Endothelial cell of umbilical vein (primary cell): ENCODE data around the gene STEAP4. TPM values are rescaled to one million over a fixed set of nuclear protein-coding genes. Genes with fewer than 3 reads are reported as not detected.
"Not testable (repeated sequence)": the region's sequence is repeated elsewhere in the genome, so short reads cannot be mapped to it uniquely, and the experiment has no call there.

Experiments
- BruUV-seq: library from RNA; stranded (reverse); fragments of 400-500 nt; replicated peaks from 2 replicates; lab custom pipeline; 2021; lab: Mats Ljungman, UMichigan
- CTCF ChIA-PET: fragments of 300-600, 350-600 bp; sonication (Branson Sonifier 250); formaldehyde crosslinking; loops from one replicate; lab custom pipeline; 2021; ENCODE audit warnings: antibody characterized with exemption, inconsistent platforms; lab: Charles Lee
- POLR2A ChIA-PET: fragments of 300-600, 350-600 bp; sonication (Branson Sonifier 250); formaldehyde crosslinking; loops from one replicate; lab custom pipeline; 2021; ENCODE audit warnings: antibody characterized with exemption, inconsistent platforms; lab: Charles Lee
- DNase-seq: peaks from one replicate; pipeline ENCODE4 v3.0.0-alpha.2; 2011; ENCODE audit warnings: low read depth, low spot score
- FAIRE-seq: peaks from 2 replicates; lab custom pipeline; 2011; peaks lifted over from hg19 to GRCh38; lab: Jason Lieb, UNC
- H2AFZ ChIP-seq: 2 replicates; pipeline ENCODE4 v1.6.0; 2012; ENCODE audit warnings: low read depth, low read length, control low read depth, inconsistent platforms
- H3K27ac ChIP-seq: 2 replicates; pipeline ENCODE4 v1.5.1; 2011; ENCODE audit warnings: low read depth, mild to moderate bottlenecking, control low read depth, low read length, moderate library complexity; ENCODE audit not compliant: insufficient read depth
- H3K27me3 ChIP-seq, 2 experiments: 2 replicates each; pipeline versions ENCODE4 v1.6.0 to v1.6.1; 2011; ENCODE audit warnings: low read length in 2 of 2, mixed read lengths in 1 of 2; ENCODE audit not compliant: control insufficient read depth in 2 of 2, insufficient read depth in 2 of 2
- H3K36me3 ChIP-seq, 2 experiments: 2 replicates in 1 of 2; 3 replicates in 1 of 2; pipeline ENCODE4 v1.5.1; 2011; ENCODE audit warnings: low read length in 2 of 2, mild to moderate bottlenecking in 1 of 2, moderate library complexity in 1 of 2; ENCODE audit not compliant: control insufficient read depth in 2 of 2, insufficient read depth in 2 of 2; ENCODE audit errors: extremely low read depth in 1 of 2
- H3K4me1 ChIP-seq: 3 replicates; pipeline ENCODE4 v1.5.1; 2011; ENCODE audit warnings: mild to moderate bottlenecking, low read length; ENCODE audit not compliant: control insufficient read depth, insufficient read depth; ENCODE audit errors: extremely low read depth
- H3K4me2 ChIP-seq: 2 replicates; pipeline ENCODE4 v1.6.1; 2011; ENCODE audit warnings: low read length, control low read depth, mixed read lengths; ENCODE audit not compliant: insufficient read depth
- H3K4me3 ChIP-seq, 3 experiments: fragments of 200-600 bp in 1 of 3; sonication (generic), shearing (Covaris generic) in 1 of 3; replicated peaks in 1 of 3; 2 replicates each; pipeline ENCODE4 v1.5.1; 2011 to 2016; ENCODE audit warnings: control low read depth in 3 of 3, low read length in 3 of 3, mild to moderate bottlenecking in 2 of 3, inconsistent platforms in 1 of 3, low read depth in 1 of 3, moderate library complexity in 1 of 3; ENCODE audit not compliant: insufficient read depth in 1 of 3
- H3K79me2 ChIP-seq: 2 replicates; pipeline ENCODE4 v1.6.0; 2012; ENCODE audit warnings: low read length, inconsistent platforms; ENCODE audit not compliant: control insufficient read depth, insufficient read depth
- H3K9ac ChIP-seq: replicated peaks from 2 replicates; pipeline ENCODE3; 2011; ENCODE audit warnings: low read length, control low read depth; ENCODE audit not compliant: insufficient read depth; ENCODE audit errors: extremely low read depth
- H3K9me1 ChIP-seq: replicated peaks from 3 replicates; pipeline ENCODE4 v1.6.0; 2011; ENCODE audit warnings: mild to moderate bottlenecking, low read length; ENCODE audit not compliant: control insufficient read depth, insufficient read depth; ENCODE audit errors: extremely low read depth
- H3K9me3 ChIP-seq: replicated peaks from 2 replicates; pipeline ENCODE4 v1.5.1; 2012; ENCODE audit warnings: low read length, inconsistent platforms; ENCODE audit not compliant: control insufficient read depth, insufficient read depth
- H4K20me1 ChIP-seq: replicated peaks from 2 replicates; pipeline ENCODE3; 2011; ENCODE audit warnings: mild to moderate bottlenecking, low read length; ENCODE audit not compliant: control insufficient read depth, insufficient read depth; ENCODE audit errors: extremely low read depth
- EZH2 ChIP-seq: IDR thresholded peaks from 2 replicates; pipeline ENCODE4 v1.6.1; 2012; ENCODE audit warnings: borderline replicate concordance, low read depth, mild to moderate bottlenecking, moderate library complexity, low read length, inconsistent platforms; ENCODE audit not compliant: severe bottlenecking
- GATA2 ChIP-seq: IDR thresholded peaks from 2 replicates; pipeline ENCODE4 v1.7.0; 2011; ENCODE audit warnings: low read depth, mild to moderate bottlenecking, moderate library complexity, mixed read lengths, low read length; ENCODE audit not compliant: insufficient read length, insufficient read depth
- JUN ChIP-seq: IDR thresholded peaks from 2 replicates; pipeline ENCODE4 v1.6.1; 2011; ENCODE audit warnings: borderline replicate concordance, low read depth; ENCODE audit not compliant: insufficient read length, insufficient read depth
- MAX ChIP-seq: IDR thresholded peaks from 2 replicates; pipeline ENCODE4 v1.6.1; 2011; ENCODE audit not compliant: insufficient read depth, insufficient read length
- MYC ChIP-seq: IDR thresholded peaks from one replicate; pipeline ENCODE4 v1.6.1; 2011; ENCODE audit warnings: mild to moderate bottlenecking, low read depth, low read length
- POLR2A ChIP-seq: IDR thresholded peaks from 2 replicates; pipeline ENCODE4 v1.6.1; 2012; ENCODE audit warnings: low read depth, mild to moderate bottlenecking, control low read depth, low read length
- dilution Hi-C: fragments of 300-500 bp; cut with MboI; formaldehyde crosslinking; loops from one replicate; pipeline ENCODE4 v1.15.0; 2019; ENCODE audit warnings: low sequenced_read_pairs; ENCODE audit not compliant: extremely low pct_ligation_motif_present
- intact Hi-C: fragments of 100-400 bp; cut with micrococcal nuclease; formaldehyde crosslinking; loops from one replicate; pipeline ENCODE4 v1.10.0; 2022
- polyA plus RNA-seq, 4 experiments: library from polyadenylated mRNA; depleted of rRNA in 3 of 4; stranded (reverse) in 3 of 4; unstranded in 1 of 4; fragments of >200 nt; gene quantifications; 2 replicates each; pipeline versions ENCODE4 v1.2.1 to v1.2.3, GENCODE V29; 2011 to 2012; ENCODE audit warnings: missing spikeins in 1 of 4
- total RNA-seq: library from RNA; stranded (reverse); gene quantifications from 2 replicates; pipeline ENCODE4 v1.2.3, GENCODE V29; 2021

Gene STEAP4
- total and polyA plus RNA-seq, 2 donors (not counting 3 experiments of a cell fraction or from before 2014, with no cell fraction given), result not detected

DNA sequence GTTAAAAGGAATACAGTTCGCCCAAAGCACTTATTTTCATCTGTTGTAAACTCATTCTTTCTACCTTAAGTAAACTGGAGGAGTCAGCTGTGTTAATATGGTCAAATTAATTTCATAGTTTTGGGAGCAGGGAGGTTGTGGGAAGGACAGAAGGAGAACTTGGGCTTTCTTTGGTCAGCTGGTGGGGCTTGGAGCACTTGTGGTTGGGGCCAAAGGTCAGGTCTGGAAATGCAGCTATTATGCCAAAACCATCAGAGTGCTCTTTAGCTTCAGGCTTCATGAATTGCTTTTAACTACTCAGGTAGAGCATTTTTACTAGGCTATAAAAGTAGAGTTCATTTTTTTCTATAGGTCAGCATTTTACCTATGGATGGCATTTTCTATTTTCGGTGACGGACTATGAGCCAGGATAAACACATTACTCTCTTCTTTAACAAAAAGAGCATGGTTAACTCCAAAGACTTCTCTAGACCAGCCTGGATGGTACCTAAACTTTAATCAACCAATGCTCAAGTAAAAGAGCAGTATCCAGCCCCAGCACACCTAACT, 30.0 kb downstream of the STEAP4 start:
- DNase-seq (no peak), FAIRE-seq (no peak)
- H3K79me2 ChIP-seq, result no peaks in the 10 kb centered on the region
- ChIA-PET CTCF (no interaction called here), POLR2A (no interaction called here)
- no peaks in the 10 kb centered on the region for H4K20me1 ChIP-seq
- dilution Hi-C loops (no loop called here), intact Hi-C loops (no loop called here)
- no peak overlapping the region for H3K4me3 ChIP-seq
- BruUV-seq, result no TSS peak
- no peak for TF ChIP-seq GATA2
- no peak for TF ChIP-seq EZH2
- TF ChIP-seq POLR2A, result no peak
- TF ChIP-seq JUN, result no peak
- TF ChIP-seq MYC, result no peak
- no peak for TF ChIP-seq MAX
- H3K9ac ChIP-seq, result no peak overlapping the region
- H3K36me3 ChIP-seq, result no peaks in the 10 kb centered on the region
- H3K27me3 ChIP-seq, result peaks cover 0 to 2% of the 10 kb centered on the region in 2 experiments
- no peaks in the 10 kb centered on the region for H3K4me1 ChIP-seq
- H2AFZ ChIP-seq, result no peak overlapping the region
- no peaks in the 10 kb centered on the region for H3K9me1 ChIP-seq
- no peak overlapping the region for H3K27ac ChIP-seq
- H3K9me3 ChIP-seq, result no peaks in the 10 kb centered on the region
- H3K4me2 ChIP-seq, result no peak overlapping the region

DNA sequence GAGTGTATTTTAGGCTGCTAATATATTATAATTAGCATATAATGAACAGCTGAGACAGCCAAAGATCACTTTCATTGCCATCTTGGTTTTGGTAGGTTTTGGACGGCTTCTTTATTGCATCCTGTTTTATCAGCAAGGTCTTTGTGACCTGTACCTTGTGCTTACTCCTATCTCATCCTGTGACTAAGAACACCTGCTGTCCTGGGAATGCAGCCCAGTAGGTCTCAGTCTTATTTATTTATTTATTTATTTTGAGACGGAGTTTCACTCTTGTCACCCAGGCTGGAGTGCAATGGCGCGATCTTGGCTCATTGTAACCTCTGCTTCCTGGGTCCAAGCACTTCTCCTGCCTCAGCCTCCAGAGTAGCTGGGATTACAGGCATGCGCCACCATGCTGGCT, 31.8 kb downstream of the STEAP4 start:
- dilution Hi-C loops, H3K4me2 ChIP-seq, FAIRE-seq, H3K27ac ChIP-seq, CTCF ChIA-PET, H3K9ac ChIP-seq, H2AFZ ChIP-seq, H3K4me1 ChIP-seq, H3K36me3 ChIP-seq, H3K9me3 ChIP-seq, H3K79me2 ChIP-seq, DNase-seq, POLR2A ChIA-PET, H3K27me3 ChIP-seq, H3K9me1 ChIP-seq, intact Hi-C loops, H3K4me3 ChIP-seq, H4K20me1 ChIP-seq, BruUV-seq: not testable (repeated sequence)
